ENCODE data around the gene UCKL1. TPM values are rescaled to one million over a fixed set of nuclear protein-coding genes. Genes with fewer than 3 reads are reported as not detected.

The UCKL1 gene
- total RNA-seq, 1 donor from 2014 or later, result 33.4 TPM

- peak overlapping the region; percentile 78 for H3K4me3 Mint-ChIP-seq (ENCODE audit: unreplicated experiment)
- Histone ChIP-seq H3K79me2 (ENCODE audit: insufficient read depth, low read length) (peaks cover 21% of the 10 kb centered on the region), H3K9me3 (ENCODE audit: insufficient read depth, low read depth, low read length) (no peaks in the 10 kb centered on the region), H3K4me1 (ENCODE audit: insufficient read depth, low read length) (peaks cover 46% of the 10 kb centered on the region), H3K4me2 (ENCODE audit: low read length) (peak overlapping the region; percentile 89), H3K9ac (ENCODE audit: low read length) (no peak overlapping the region), H4K20me1 (ENCODE audit: insufficient read depth, low read length) (peaks cover 15% of the 10 kb centered on the region), H3K36me3 (ENCODE audit: insufficient read depth, low read length) (peaks cover 2% of the 10 kb centered on the region), H2AFZ (ENCODE audit: low read depth, low read length) (peak overlapping the region; percentile 58), H3K27me3 (ENCODE audit: insufficient read depth, low read length) (no peaks in the 10 kb centered on the region), H3K4me3 (ENCODE audit: insufficient read depth, low read depth, low read length) (peak overlapping the region; percentile 41), H3K27ac (ENCODE audit: low read depth, low read length) (no peak overlapping the region)
- DNase-seq (ENCODE audit: low read depth) (no peak), FAIRE-seq (no peak)
- TF ChIP-seq, protein P1, sequence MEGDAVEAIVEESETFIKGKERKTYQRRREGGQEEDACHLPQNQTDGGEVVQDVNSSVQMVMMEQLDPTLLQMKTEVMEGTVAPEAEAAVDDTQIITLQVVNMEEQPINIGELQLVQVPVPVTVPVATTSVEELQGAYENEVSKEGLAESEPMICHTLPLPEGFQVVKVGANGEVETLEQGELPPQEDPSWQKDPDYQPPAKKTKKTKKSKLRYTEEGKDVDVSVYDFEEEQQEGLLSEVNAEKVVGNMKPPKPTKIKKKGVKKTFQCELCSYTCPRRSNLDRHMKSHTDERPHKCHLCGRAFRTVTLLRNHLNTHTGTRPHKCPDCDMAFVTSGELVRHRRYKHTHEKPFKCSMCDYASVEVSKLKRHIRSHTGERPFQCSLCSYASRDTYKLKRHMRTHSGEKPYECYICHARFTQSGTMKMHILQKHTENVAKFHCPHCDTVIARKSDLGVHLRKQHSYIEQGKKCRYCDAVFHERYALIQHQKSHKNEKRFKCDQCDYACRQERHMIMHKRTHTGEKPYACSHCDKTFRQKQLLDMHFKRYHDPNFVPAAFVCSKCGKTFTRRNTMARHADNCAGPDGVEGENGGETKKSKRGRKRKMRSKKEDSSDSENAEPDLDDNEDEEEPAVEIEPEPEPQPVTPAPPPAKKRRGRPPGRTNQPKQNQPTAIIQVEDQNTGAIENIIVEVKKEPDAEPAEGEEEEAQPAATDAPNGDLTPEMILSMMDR (IDR thresholded peaks at IDR 0.05; ENCODE audit: insufficient read depth, low read depth, low read length), result no peak
- no peak for TF ChIP-seq EZH2 (IDR thresholded peaks at IDR 0.05; ENCODE audit: insufficient read depth, low read length)
- H3K4me1 Mint-ChIP-seq (ENCODE audit: low read depth, unreplicated experiment), result peaks cover 31% of the 10 kb centered on the region
- peak overlapping the region; percentile 58 for H3K27ac Mint-ChIP-seq (ENCODE audit: unreplicated experiment)
- no peaks in the 10 kb centered on the region for H3K9me3 Mint-ChIP-seq (ENCODE audit: unreplicated experiment)
- no peaks in the 10 kb centered on the region for H3K27me3 Mint-ChIP-seq (ENCODE audit: low read depth, unreplicated experiment)
- peaks cover 5% of the 10 kb centered on the region for H3K36me3 Mint-ChIP-seq (ENCODE audit: low read depth, unreplicated experiment)
These were observed 22.4 kb upstream of the UCKL1 start for GRCh38 chr20:63978319-63979228.

GRCh38 chr20:63977739-63978276 lies 21.6 kb upstream of the UCKL1 start:
- H3K9me3 Mint-ChIP-seq (ENCODE audit: unreplicated experiment), result no peaks in the 10 kb centered on the region
- H3K4me1 Mint-ChIP-seq (ENCODE audit: low read depth, unreplicated experiment), result peaks cover 31% of the 10 kb centered on the region
- no peaks in the 10 kb centered on the region for H3K27me3 ChIP-seq (ENCODE audit: insufficient read depth, low read length)
- FAIRE-seq, result no peak
- H3K79me2 ChIP-seq (ENCODE audit: insufficient read depth, low read length), result peaks cover 17% of the 10 kb centered on the region
- peak; percentile 68 for DNase-seq (ENCODE audit: low read depth)
- peaks cover 46% of the 10 kb centered on the region for H3K4me1 ChIP-seq (ENCODE audit: insufficient read depth, low read length)
- TF ChIP-seq, protein P1 (IDR thresholded peaks at IDR 0.05; ENCODE audit: insufficient read depth, low read depth, low read length), result no peak
- no peak for TF ChIP-seq EZH2 (IDR thresholded peaks at IDR 0.05; ENCODE audit: insufficient read depth, low read length)
- H3K9ac ChIP-seq (ENCODE audit: low read length), result peak overlapping the region; percentile 36
- peaks cover 2% of the 10 kb centered on the region for H3K36me3 Mint-ChIP-seq (ENCODE audit: low read depth, unreplicated experiment)
- H3K27ac Mint-ChIP-seq (ENCODE audit: unreplicated experiment), result peak overlapping the region; percentile 12
- peak overlapping the region; percentile 76 for H3K4me3 Mint-ChIP-seq (ENCODE audit: unreplicated experiment)
- no peaks in the 10 kb centered on the region for H3K36me3 ChIP-seq (ENCODE audit: insufficient read depth, low read length)
- H3K27ac ChIP-seq (ENCODE audit: low read depth, low read length), result no peak overlapping the region
- H3K27me3 Mint-ChIP-seq (ENCODE audit: low read depth, unreplicated experiment), result no peaks in the 10 kb centered on the region
- no peaks in the 10 kb centered on the region for H3K9me3 ChIP-seq (ENCODE audit: insufficient read depth, low read depth, low read length)
- H3K4me3 ChIP-seq (ENCODE audit: insufficient read depth, low read depth, low read length), result peak overlapping the region; percentile 33
- peak overlapping the region; percentile 1 for H2AFZ ChIP-seq (ENCODE audit: low read depth, low read length)
- peaks cover 9% of the 10 kb centered on the region for H4K20me1 ChIP-seq (ENCODE audit: insufficient read depth, low read length)
- peak overlapping the region; percentile 89 for H3K4me2 ChIP-seq (ENCODE audit: low read length)

Data from astrocyte (in vitro differentiated cells and primary cell).